ENCODE results near the gene TMEM163. TPM values are rescaled to one million over a fixed set of nuclear protein-coding genes. Genes with fewer than 3 reads are reported as not detected.

Gene TMEM163
- total RNA-seq, 4 donors from 2014 or later = not detected

- Histone ChIP-seq H3K27ac (no peak overlapping the region), H3K9me3 (no peaks in the 10 kb centered on the region), H3K36me3 (no peaks in the 10 kb centered on the region), H3K4me3 (no peak overlapping the region), H3K4me1 (no peaks in the 10 kb centered on the region), H3K27me3 (no peaks in the 10 kb centered on the region)
- no peak for DNase-seq (ENCODE audit: low spot score in 2 of 2)
- TF ChIP-seq CTCF (IDR thresholded peaks at IDR 0.05) (no peak), POLR2A (IDR thresholded peaks at IDR 0.05) (no peak), EP300 (IDR thresholded peaks at IDR 0.05) (no peak)
These were observed 26.2 kb upstream of the TMEM163 start for GRCh38 chr2:134745023-134745422.

GRCh38 chr2:134739879-134740301, 21.1 kb upstream of the TMEM163 start:
- WGBS, 2 donors = 59 to 66% methylated on average over 6 of the region's 6 CpGs

GRCh38 chr2:134739236-134739878, 20.6 kb upstream of the TMEM163 start:
- 83 to 86% methylated on average over 1 of the region's 1 CpG for WGBS, 2 donors
- H3K36me3 ChIP-seq = no peaks in the 10 kb centered on the region
- no peaks in the 10 kb centered on the region for H3K4me1 ChIP-seq
- H3K9me3 ChIP-seq = no peaks in the 10 kb centered on the region
- no peak for DNase-seq (ENCODE audit: low spot score in 2 of 2)
- TF ChIP-seq EP300 (IDR thresholded peaks at IDR 0.05) (no peak), POLR2A (IDR thresholded peaks at IDR 0.05) (no peak), CTCF (IDR thresholded peaks at IDR 0.05) (no peak)
- H3K27me3 ChIP-seq = no peaks in the 10 kb centered on the region
- no peak overlapping the region for H3K4me3 ChIP-seq
- H3K27ac ChIP-seq = peak overlapping the region in 1 of 4 donors; percentile 4

More at GRCh38 chr2:134739879-134740301, 21.1 kb upstream of the TMEM163 start:
- TF ChIP-seq EP300 (IDR thresholded peaks at IDR 0.05) = peak; percentile 61 to 62
- TF ChIP-seq CTCF (IDR thresholded peaks at IDR 0.05) = no peak
- Histone ChIP-seq H3K36me3 (no peaks in the 10 kb centered on the region), H3K9me3 (no peaks in the 10 kb centered on the region), H3K27ac (peak overlapping the region in 1 of 4 donors; percentile 45), H3K4me3 (no peak overlapping the region), H3K4me1 (no peaks in the 10 kb centered on the region), H3K27me3 (no peaks in the 10 kb centered on the region)
- DNase-seq (ENCODE audit: low spot score in 2 of 2) = peak in 1 of 2 donors; percentile 14

GRCh38 chr2:134738141-134738870, 19.5 kb upstream of the TMEM163 start:
- DNase-seq (ENCODE audit: low spot score in 2 of 2) = no peak
- WGBS, 2 donors = 68 to 85% methylated on average over 2 of the region's 2 CpGs
- no peak overlapping the region for H3K4me3 ChIP-seq

More at GRCh38 chr2:134738141-134738870, 19.5 kb upstream of the TMEM163 start:
- TF ChIP-seq EP300 (IDR thresholded peaks at IDR 0.05) (no peak), POLR2A (IDR thresholded peaks at IDR 0.05) (no peak), CTCF (IDR thresholded peaks at IDR 0.05) (no peak)
- Histone ChIP-seq H3K27me3 (no peaks in the 10 kb centered on the region), H3K27ac (no peak overlapping the region), H3K4me1 (no peaks in the 10 kb centered on the region), H3K9me3 (no peaks in the 10 kb centered on the region), H3K36me3 (no peaks in the 10 kb centered on the region)
